Activated naive CD8-positive, alpha-beta T cell (primary cell): Measurements from ENCODE around the gene PPP1R12C.
A peak's percentile ranks its signal among the peaks of the same experiment; 100 is the strongest.
"Not testable (repeated sequence)": the region's sequence is repeated elsewhere in the genome, so short reads cannot be mapped to it uniquely, and the experiment has no call there.

Source experiments
- H3K27ac Mint-ChIP-seq: one replicate; pipeline ENCODE4 v1.8.0; 2021; ENCODE audit warnings: mixed read lengths
- H3K27me3 Mint-ChIP-seq: one replicate; pipeline ENCODE4 v1.8.0; 2021; ENCODE audit warnings: mixed read lengths
- H3K36me3 Mint-ChIP-seq: one replicate; pipeline ENCODE4 v1.8.0; 2021; ENCODE audit warnings: mixed read lengths
- H3K4me1 Mint-ChIP-seq: one replicate; pipeline ENCODE4 v1.8.0; 2021; ENCODE audit warnings: low read depth, mixed read lengths
- H3K4me3 Mint-ChIP-seq: one replicate; pipeline ENCODE4 v1.8.0; 2021; ENCODE audit warnings: mild to moderate bottlenecking, mixed read lengths
- H3K9me3 Mint-ChIP-seq: one replicate; pipeline ENCODE4 v1.8.0; 2021; ENCODE audit warnings: low read depth, mixed read lengths

Gene PPP1R12C

DNA sequence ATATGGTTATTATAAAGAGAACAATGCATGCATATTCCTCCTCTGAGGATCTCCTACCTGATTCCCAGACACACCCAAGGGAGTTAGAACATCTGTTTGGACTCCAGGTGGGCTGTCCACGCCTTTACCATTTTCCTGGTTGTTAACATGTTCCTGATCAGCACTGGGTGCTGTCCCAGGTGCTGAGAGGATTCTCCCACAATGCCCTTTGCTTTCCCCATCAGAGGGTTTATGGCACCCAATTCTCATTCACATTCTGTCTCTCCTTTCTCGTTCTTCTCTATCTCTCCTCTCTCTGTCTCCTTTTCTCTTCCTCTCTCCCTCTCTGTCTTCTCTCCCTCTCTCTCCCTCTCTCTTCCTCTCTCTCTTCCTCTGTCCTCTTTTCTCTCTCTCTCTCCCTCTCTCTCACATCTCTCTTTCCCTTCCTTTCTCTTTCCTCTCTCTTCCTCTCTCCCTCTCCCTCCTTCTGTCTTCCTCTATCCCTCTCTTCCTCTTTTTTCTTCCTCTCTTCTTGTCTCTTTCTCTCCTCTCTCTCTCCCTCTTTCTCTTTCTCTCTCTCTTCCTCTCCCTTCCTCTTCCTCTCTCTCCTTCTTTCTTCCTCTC is 51.2 kb downstream of the PPP1R12C start:
- Mint-ChIP-seq H3K4me1 (peaks cover 14% of the 10 kb centered on the region), H3K36me3 (no peaks in the 10 kb centered on the region), H3K27me3 (peaks cover 31% of the 10 kb centered on the region), H3K27ac (no peak overlapping the region), H3K9me3 (no peaks in the 10 kb centered on the region), H3K4me3 (no peak overlapping the region)

DNA sequence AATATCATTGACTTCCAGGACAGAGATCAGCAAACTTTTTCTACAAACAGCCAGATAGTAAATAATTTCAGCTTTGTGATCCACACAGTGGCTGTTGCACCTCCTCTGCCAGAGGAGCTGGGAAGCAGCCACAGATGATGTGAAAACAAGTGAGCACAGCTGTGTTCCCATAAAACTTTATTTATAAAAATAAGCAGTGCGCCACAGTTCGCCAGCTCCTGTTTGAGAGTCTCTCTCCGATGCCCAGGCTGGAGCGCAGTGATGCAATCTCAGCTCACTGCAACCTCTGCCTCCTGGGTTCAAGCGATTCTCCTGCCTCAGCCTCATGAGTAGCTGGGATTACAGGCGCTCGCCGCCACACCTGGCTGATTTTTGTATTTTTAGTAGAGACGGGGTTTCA is 51.9 kb downstream of the PPP1R12C start:
- peaks cover 31% of the 10 kb centered on the region for H3K27me3 Mint-ChIP-seq

DNA sequence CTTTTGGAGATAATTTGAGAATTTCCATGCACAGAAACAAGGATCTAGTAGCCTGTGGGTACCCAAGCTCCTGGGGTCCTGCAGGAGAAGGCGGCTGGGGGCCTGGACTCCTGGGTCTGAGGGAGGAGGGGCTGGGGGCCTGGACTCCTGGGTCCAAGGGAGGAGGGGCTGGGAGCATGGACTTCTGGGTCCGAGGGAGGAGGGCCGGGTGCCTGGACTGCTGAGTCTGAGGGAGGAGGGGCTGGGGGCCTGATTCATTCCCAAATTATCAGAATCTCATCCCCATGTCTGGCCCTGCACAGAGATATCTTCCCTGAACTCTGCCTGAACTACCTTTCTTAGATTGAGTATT is 54.0 kb downstream of the PPP1R12C start:
- peaks cover 2% of the 10 kb centered on the region for H3K36me3 Mint-ChIP-seq
- peaks cover 19% of the 10 kb centered on the region for H3K27me3 Mint-ChIP-seq
- H3K27ac Mint-ChIP-seq = no peak overlapping the region
- H3K4me3 Mint-ChIP-seq = peak overlapping the region; percentile 52
- H3K4me1 Mint-ChIP-seq = peaks cover 13% of the 10 kb centered on the region
- no peaks in the 10 kb centered on the region for H3K9me3 Mint-ChIP-seq

More for the DNA sequence above, 51.9 kb downstream of the PPP1R12C start:
- H3K4me1 Mint-ChIP-seq = peaks cover 14% of the 10 kb centered on the region
- H3K27ac Mint-ChIP-seq, H3K36me3 Mint-ChIP-seq, H3K9me3 Mint-ChIP-seq, H3K4me3 Mint-ChIP-seq: not testable (repeated sequence)

DNA sequence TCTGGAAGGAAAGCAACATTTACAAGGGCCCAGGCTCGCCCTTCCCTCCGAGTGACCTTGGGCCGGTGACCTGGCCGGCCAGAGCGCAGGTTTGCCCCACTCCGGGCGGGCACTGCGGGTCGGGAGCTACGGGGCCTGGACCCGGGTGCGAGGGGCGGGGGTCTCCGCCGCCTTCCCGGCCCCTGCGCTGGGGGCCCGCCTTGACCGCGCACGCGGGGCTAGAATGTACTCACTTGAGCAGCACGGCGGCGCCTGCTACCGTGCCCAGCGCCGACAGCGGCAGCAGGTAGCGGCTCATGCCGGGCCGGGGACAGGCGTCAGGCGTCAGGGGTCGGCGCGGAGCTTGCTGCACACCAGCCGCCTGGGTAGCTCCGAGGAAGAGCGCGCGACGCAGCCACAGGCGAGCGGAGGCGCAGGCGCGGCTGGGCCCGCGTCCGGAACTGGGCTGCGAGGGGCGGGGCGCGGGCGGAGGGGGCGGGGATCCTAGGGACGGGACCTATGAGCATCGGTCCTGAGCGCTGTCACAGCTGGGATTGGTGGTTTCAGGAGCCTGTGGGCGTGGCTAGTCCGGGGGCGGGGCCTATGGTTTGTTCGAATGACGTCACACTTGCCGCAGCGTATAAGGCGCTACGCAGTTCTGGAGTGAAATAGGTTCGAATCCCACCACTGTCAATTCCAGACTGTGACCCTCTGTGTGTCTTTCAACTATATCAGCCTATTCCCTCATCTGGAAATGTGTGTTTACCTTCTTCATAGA is 54.5 kb downstream of the PPP1R12C start, which contains the start of gene RDH13:
TSS of gene RDH13 (minus strand) at position 414 of the 757 bp plus-strand sequence. CDS start at position 298, 116 bp downstream.
- Mint-ChIP-seq H3K27ac (peak within 1 kb of the TSS; percentile 80), H3K36me3 (peaks cover 4% of the 10 kb centered on the region), H3K4me3 (peak within 1 kb of the TSS; percentile 95), H3K27me3 (peaks cover 16% of the 10 kb centered on the region), H3K4me1 (peaks cover 13% of the 10 kb centered on the region), H3K9me3 (no peaks in the 10 kb centered on the region)

DNA sequence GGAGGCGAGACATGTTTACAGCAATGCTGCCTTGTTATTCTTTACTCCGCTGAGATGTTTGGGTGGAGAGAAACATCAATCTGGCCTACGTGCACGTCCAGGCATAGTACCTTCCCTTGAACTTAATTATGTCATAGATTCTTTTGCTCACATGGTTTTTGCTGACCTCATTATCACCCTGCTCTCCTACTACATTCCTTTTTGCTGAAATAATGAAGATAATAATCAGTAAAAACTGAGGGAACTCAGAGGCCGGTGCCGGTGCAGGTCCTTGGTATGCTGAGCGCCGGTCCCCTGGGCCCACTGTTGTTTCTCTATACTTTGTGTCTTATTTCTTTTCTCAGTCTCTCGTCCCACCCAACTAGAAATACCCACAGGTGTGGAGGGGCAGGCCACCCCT is 57.1 kb downstream of the PPP1R12C start:
- H3K27me3 Mint-ChIP-seq, H3K27ac Mint-ChIP-seq, H3K36me3 Mint-ChIP-seq, H3K9me3 Mint-ChIP-seq: not testable (repeated sequence)
- H3K4me3 Mint-ChIP-seq = peak overlapping the region; percentile 47
- H3K4me1 Mint-ChIP-seq = peaks cover 13% of the 10 kb centered on the region

DNA sequence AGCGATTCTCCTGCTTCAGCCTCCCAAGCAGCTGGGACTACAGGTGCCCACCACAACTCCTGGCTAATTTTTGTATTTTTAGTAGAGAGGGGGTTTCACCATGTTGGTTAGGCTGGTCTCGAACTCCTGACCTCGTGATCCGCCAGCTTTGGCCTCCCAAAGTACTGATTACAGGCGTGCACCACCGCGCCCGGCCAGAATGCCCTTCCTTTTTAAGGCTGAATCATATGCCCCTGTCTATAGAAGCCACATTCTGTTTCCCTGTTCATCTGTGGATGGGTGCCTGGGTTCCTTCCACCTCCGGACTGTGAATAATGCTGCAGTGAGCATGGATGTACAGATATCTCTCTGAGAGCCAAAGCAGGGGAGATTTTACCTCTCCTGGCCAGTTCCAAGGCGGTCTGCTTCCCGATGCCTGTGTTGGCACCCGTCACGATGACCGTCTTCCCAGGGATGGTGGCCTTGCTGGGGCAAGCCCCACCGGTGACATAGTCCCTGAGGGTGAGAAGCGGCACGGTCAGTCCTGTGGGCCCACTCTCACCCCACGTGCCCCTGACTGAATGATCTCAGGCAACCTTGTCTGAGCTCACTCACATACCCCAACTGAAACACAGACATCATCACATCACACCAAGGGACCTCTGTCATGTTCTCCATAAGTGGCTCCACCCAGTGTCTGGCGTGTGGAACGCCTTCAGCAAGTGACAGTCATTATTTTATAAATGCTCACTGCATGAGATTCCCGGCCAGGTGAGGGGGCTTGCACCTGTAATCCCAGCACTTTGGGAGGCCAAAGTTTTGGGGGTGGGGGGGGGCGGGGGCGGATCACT is 58.4 kb downstream of the PPP1R12C start:
- Mint-ChIP-seq H3K4me3 (no peak overlapping the region), H3K27me3 (no peaks in the 10 kb centered on the region), H3K4me1 (peaks cover 13% of the 10 kb centered on the region), H3K27ac (no peak overlapping the region), H3K36me3 (peaks cover 10% of the 10 kb centered on the region), H3K9me3 (no peaks in the 10 kb centered on the region)

GRCh38 chr19:55056827-55057226 is 60.6 kb downstream of the PPP1R12C start:
- Mint-ChIP-seq H3K36me3 (peaks cover 14% of the 10 kb centered on the region), H3K27me3 (no peaks in the 10 kb centered on the region), H3K27ac (no peak overlapping the region), H3K9me3 (no peaks in the 10 kb centered on the region), H3K4me1 (peaks cover 8% of the 10 kb centered on the region), H3K4me3 (no peak overlapping the region)

GRCh38 chr19:55053735-55054134 is 63.7 kb downstream of the PPP1R12C start:
- H3K4me1 Mint-ChIP-seq = no peaks in the 10 kb centered on the region
- H3K4me3 Mint-ChIP-seq = no peak overlapping the region
- no peak overlapping the region for H3K27ac Mint-ChIP-seq
- no peaks in the 10 kb centered on the region for H3K27me3 Mint-ChIP-seq
- H3K9me3 Mint-ChIP-seq = no peaks in the 10 kb centered on the region
- peaks cover 17% of the 10 kb centered on the region for H3K36me3 Mint-ChIP-seq

- peaks cover 10% of the 10 kb centered on the region for H3K36me3 Mint-ChIP-seq
- no peaks in the 10 kb centered on the region for H3K9me3 Mint-ChIP-seq
- no peaks in the 10 kb centered on the region for H3K4me1 Mint-ChIP-seq
- H3K27me3 Mint-ChIP-seq = no peaks in the 10 kb centered on the region
- no peak overlapping the region for H3K27ac Mint-ChIP-seq
- no peak overlapping the region for H3K4me3 Mint-ChIP-seq
These were observed 66.5 kb downstream of the PPP1R12C start for GRCh38 chr19:55050749-55051532.

DNA sequence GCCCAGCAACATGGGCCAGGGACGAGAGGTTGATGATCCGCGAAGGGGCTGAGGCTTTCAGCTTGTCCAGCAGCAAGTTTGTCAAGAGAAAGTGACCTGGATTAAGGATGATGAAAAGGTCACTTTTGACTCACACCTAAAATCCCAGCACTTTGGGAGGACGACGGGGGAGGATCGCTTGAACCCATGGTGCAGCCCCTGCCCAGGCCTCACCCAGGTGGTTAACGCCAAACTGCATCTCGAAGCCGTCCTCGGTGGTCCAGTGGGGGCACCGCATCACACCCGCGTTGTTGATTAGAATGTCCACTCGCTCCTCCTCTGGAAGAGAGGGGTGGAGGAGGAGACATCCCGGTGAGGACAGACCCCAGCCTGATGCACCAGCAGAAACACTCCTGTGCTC is 69.0 kb downstream of the PPP1R12C start:
- no peaks in the 10 kb centered on the region for H3K4me1 Mint-ChIP-seq
- H3K4me3 Mint-ChIP-seq = no peak overlapping the region
- no peaks in the 10 kb centered on the region for H3K27me3 Mint-ChIP-seq
- H3K36me3 Mint-ChIP-seq = peaks cover 9% of the 10 kb centered on the region
- no peaks in the 10 kb centered on the region for H3K9me3 Mint-ChIP-seq
- no peak overlapping the region for H3K27ac Mint-ChIP-seq

GRCh38 chr19:55047951-55048350 is 69.5 kb downstream of the PPP1R12C start:
- Mint-ChIP-seq H3K4me1 (no peaks in the 10 kb centered on the region), H3K27ac (no peak overlapping the region), H3K36me3 (peaks cover 7% of the 10 kb centered on the region), H3K9me3 (no peaks in the 10 kb centered on the region), H3K27me3 (no peaks in the 10 kb centered on the region), H3K4me3 (no peak overlapping the region)

GRCh38 chr19:55046975-55047622 is 70.3 kb downstream of the PPP1R12C start:
- Mint-ChIP-seq H3K27me3 (no peaks in the 10 kb centered on the region), H3K27ac (no peak overlapping the region), H3K4me1 (peaks cover 8% of the 10 kb centered on the region), H3K9me3 (no peaks in the 10 kb centered on the region), H3K36me3 (peaks cover 11% of the 10 kb centered on the region), H3K4me3 (no peak overlapping the region)

GRCh38 chr19:55044771-55045716 is 72.4 kb downstream of the PPP1R12C start:
- Mint-ChIP-seq H3K27me3 (no peaks in the 10 kb centered on the region), H3K27ac (no peak overlapping the region), H3K36me3 (peaks cover 7% of the 10 kb centered on the region), H3K4me1 (peaks cover 22% of the 10 kb centered on the region), H3K9me3 (no peaks in the 10 kb centered on the region), H3K4me3 (no peak overlapping the region)
